Right lobe of liver (tissue), 6 donors: ENCODE results near the gene RBP5. TPM values are rescaled to one million over a fixed set of nuclear protein-coding genes. Genes with fewer than 3 reads are reported as not detected.

Experiments
- ATAC-seq, 4 donors: fragments of 200-7000 bp; cut with Tn5 transposase; one replicate each; pipeline ENCODE4 v1.9.1; 2020; ENCODE audit warnings: mild to moderate bottlenecking in 4 of 4, moderate library complexity in 4 of 4
- DNase-seq, 3 donors: peaks; one replicate each; pipeline ENCODE4 v3.0.0-alpha.2; 2020
- H3K27ac ChIP-seq, 3 donors: fragments of 200-600 bp; one replicate each; pipeline ENCODE4 v1.8.0; 2022
- H3K27me3 ChIP-seq, 2 donors: fragments of 200-600 bp; one replicate each; pipeline ENCODE4 v1.8.0; 2022
- H3K36me3 ChIP-seq, 4 donors: fragments of 200-600 bp; sonication (generic) in 1 of 4; one replicate each; pipeline versions ENCODE4 v1.5.1 to v1.8.0; 2017 to 2022; ENCODE audit warnings: control low read depth in 1 of 4
- H3K4me1 ChIP-seq, 4 donors: fragments of 200-600 bp; sonication (generic) in 1 of 4; one replicate each; pipeline versions ENCODE4 v1.5.1 to v1.8.0; 2017 to 2022; ENCODE audit warnings: control low read depth in 1 of 4
- H3K4me3 ChIP-seq, 3 donors: fragments of 200-600 bp; one replicate each; pipeline ENCODE4 v1.8.0; 2022
- H3K9me3 ChIP-seq, 4 donors: fragments of 200-600 bp; sonication (generic) in 1 of 4; one replicate each; pipeline versions ENCODE4 v1.5.1 to v1.8.0; 2017 to 2022; ENCODE audit warnings: control low read depth in 1 of 4
- POLR2A ChIP-seq: fragments of 450-650 bp; IDR thresholded peaks from one replicate; pipeline ENCODE4 v1.6.1; 2017; ENCODE audit warnings: antibody characterized with exemption, mild to moderate bottlenecking
- WGBS: methylation state at CpG from one replicate; pipeline ENCODE4 v1.1.6; 2018; ENCODE audit warnings: low coverage, low lambda C conversion rate; ENCODE audit not compliant: insufficient coverage; ENCODE audit errors: missing lambda C conversion rate; 5-methylcytosine and 5-hydroxymethylcytosine counted together
- intact Hi-C, 2 donors: fragments of 100-400 bp; cut with DNase I; formaldehyde crosslinking; loops; one replicate each; pipeline versions ENCODE4 v1.11.2 to v1.14.1; 2022
- total RNA-seq, 6 experiments: library from RNA; depleted of rRNA in 2 of 6; stranded (reverse); fragments of >200 nt in 2 of 6; fragmentation: NEBNext Ultra II Directional in 3 of 6; extraction: Animal tissue kit (Norgen Biotek cat#: 25700) in 3 of 6; gene quantifications; one replicate each; pipeline versions ENCODE4 v1.1.0 to v1.2.4, GENCODE V29; 2016 to 2023
- TF ChIP-seq, protein P1 (sequence below), 4 donors: fragments of 200-600 bp in 3 of 4; fragments of 450-650 bp in 1 of 4; IDR thresholded peaks; one replicate each; pipeline versions ENCODE4 v1.5.1 to v1.8.0; 2016 to 2022; ENCODE audit warnings: antibody characterized with exemption in 4 of 4, mild to moderate bottlenecking in 2 of 4
- donor health status: DM: no; HTN: yes; CAD: no.
- donor health status: DM: no; HTN: no; CAD: no.
- donor health status: DM: no; HTN: no; CAD: no.
- donor health status: DM: no; HTN: yes; CAD: no.
- donor health status: DM: no; HTN: yes; CAD: no.

RBP5 gene
- total RNA-seq, 6 experiments from 2014 or later, result 44.1 to 239 (median 98.2) TPM

DNA sequence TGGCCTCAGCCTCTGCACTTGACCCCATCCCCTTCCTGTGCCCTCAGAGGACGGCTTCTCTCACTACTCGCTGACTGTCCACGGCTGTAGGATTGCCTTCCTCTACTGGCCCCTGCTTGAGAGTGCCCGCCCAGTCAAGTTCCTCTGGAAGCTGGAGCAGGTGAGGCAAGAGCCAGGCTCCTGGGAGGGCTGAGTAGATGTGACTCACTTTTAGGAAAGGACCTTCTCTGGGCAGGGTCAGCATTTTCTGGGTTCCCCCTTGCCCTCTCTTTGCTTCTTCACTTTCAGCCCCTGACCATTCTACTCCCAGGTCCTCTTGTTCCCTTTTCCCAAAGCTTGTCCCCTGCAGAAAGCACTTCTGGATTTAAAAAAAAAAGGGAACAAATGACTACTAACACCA lies 9.2 kb upstream of the RBP5 start:
- intact Hi-C loops, result no loop called here
- ATAC-seq (no peak), DNase-seq (no peak)
- TF ChIP-seq, protein P1, sequence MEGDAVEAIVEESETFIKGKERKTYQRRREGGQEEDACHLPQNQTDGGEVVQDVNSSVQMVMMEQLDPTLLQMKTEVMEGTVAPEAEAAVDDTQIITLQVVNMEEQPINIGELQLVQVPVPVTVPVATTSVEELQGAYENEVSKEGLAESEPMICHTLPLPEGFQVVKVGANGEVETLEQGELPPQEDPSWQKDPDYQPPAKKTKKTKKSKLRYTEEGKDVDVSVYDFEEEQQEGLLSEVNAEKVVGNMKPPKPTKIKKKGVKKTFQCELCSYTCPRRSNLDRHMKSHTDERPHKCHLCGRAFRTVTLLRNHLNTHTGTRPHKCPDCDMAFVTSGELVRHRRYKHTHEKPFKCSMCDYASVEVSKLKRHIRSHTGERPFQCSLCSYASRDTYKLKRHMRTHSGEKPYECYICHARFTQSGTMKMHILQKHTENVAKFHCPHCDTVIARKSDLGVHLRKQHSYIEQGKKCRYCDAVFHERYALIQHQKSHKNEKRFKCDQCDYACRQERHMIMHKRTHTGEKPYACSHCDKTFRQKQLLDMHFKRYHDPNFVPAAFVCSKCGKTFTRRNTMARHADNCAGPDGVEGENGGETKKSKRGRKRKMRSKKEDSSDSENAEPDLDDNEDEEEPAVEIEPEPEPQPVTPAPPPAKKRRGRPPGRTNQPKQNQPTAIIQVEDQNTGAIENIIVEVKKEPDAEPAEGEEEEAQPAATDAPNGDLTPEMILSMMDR (IDR thresholded peaks at IDR 0.05), result no peak
- no peak for TF ChIP-seq POLR2A
- Histone ChIP-seq H3K4me1 (peaks cover 0 to 8% (median 0%) of the 10 kb centered on the region in 4 donors), H3K4me3 (no peak overlapping the region), H3K27me3 (no peaks in the 10 kb centered on the region), H3K27ac (no peak overlapping the region), H3K36me3 (peaks cover 0 to 54% (median 15%) of the 10 kb centered on the region in 4 donors), H3K9me3 (no peaks in the 10 kb centered on the region)
- WGBS, result no CpG with 5 or more reads among the region's 4 CpGs

DNA sequence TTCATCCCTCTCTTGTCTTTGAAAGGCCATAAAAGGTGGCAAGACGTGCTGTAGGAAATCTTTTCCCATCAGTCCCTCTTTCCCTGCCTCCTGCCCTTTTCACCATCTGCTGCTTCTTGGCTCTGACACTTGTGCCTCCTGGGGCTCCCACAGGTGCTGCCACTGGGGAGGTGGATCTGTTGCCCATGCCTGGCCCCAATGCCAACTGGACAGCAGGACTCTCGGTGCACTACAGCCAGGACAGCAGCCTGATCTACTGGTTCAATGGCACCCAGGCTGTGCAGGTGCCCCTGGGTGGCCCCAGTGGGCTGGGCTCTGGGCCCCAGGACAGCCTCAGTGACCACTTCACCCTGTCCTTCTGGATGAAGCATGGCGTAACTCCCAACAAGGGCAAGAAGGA lies 8.0 kb upstream of the RBP5 start:
- Histone ChIP-seq H3K4me1 (peaks cover 0 to 4% (median 0%) of the 10 kb centered on the region in 4 donors), H3K4me3 (no peak overlapping the region), H3K9me3 (no peaks in the 10 kb centered on the region), H3K27me3 (no peaks in the 10 kb centered on the region), H3K36me3 (peaks cover 0 to 54% (median 15%) of the 10 kb centered on the region in 4 donors), H3K27ac (no peak overlapping the region)
- ATAC-seq (no peak), DNase-seq (no peak)
- 92% methylated on average over 2 of the region's 3 CpGs for WGBS
- intact Hi-C loops, result no loop called here
- TF ChIP-seq, protein P1 (IDR thresholded peaks at IDR 0.05), result no peak
- TF ChIP-seq POLR2A, result no peak

GRCh38 chr12:7136071-7136470 lies 7.4 kb upstream of the RBP5 start:
- Histone ChIP-seq H3K4me3 (no peak overlapping the region), H3K9me3 (no peaks in the 10 kb centered on the region), H3K27ac (no peak overlapping the region), H3K36me3 (peaks cover 0 to 54% (median 12%) of the 10 kb centered on the region in 4 donors), H3K27me3 (no peaks in the 10 kb centered on the region), H3K4me1 (peaks cover 0 to 9% (median 0%) of the 10 kb centered on the region in 4 donors)
- DNase-seq (no peak), ATAC-seq (no peak)
- TF ChIP-seq, protein P1 (IDR thresholded peaks at IDR 0.05), result no peak
- TF ChIP-seq POLR2A, result no peak
- intact Hi-C loops, result no loop called here
- WGBS, result no CpG with 5 or more reads among the region's 7 CpGs

GRCh38 chr12:7134396-7135166 lies 5.9 kb upstream of the RBP5 start:
- Histone ChIP-seq H3K4me3 (no peak overlapping the region), H3K36me3 (peaks cover 0 to 54% (median 11%) of the 10 kb centered on the region in 4 donors), H3K4me1 (peaks cover 0 to 9% (median 0%) of the 10 kb centered on the region in 4 donors), H3K27ac (no peak overlapping the region), H3K9me3 (no peaks in the 10 kb centered on the region), H3K27me3 (no peaks in the 10 kb centered on the region)
- TF ChIP-seq, protein P1 (IDR thresholded peaks at IDR 0.05), result no peak
- no peak for TF ChIP-seq POLR2A
- intact Hi-C loops, result no loop called here
- WGBS, result 89% methylated on average over 3 of the region's 12 CpGs
- ATAC-seq, result no peak
- no peak for DNase-seq
